GM10248 (cell line): ENCODE results near the gene KRTAP22-1.

Experiments
- CTCF ChIA-PET: fragments of 300-600 bp; sonication (Branson Sonifier 250); formaldehyde crosslinking; extraction: SDS; loops from one replicate; lab custom pipeline; 2021; ENCODE audit warnings: antibody characterized with exemption; lab: Yijun Ruan, JAX
- POLR2A ChIA-PET: fragments of 350-650 bp; sonication (Branson Sonifier 250); formaldehyde crosslinking; extraction: SDS; loops from one replicate; lab custom pipeline; 2020; ENCODE audit warnings: antibody characterized with exemption; lab: Yijun Ruan, JAX
- DNase-seq: peaks from one replicate; pipeline ENCODE4 v3.0.0; 2012; ENCODE audit errors: extremely low spot score
- CTCF ChIP-seq: IDR thresholded peaks from 2 replicates; pipeline ENCODE4 v1.5.1; 2012; ENCODE audit warnings: mild to moderate bottlenecking, low read depth; ENCODE audit errors: extremely low read depth, missing control alignments, control extremely low read depth

KRTAP22-1 gene

GRCh38 chr21:30638686-30639085 lies 37.8 kb downstream of the KRTAP22-1 start:
- CTCF ChIA-PET, result no interaction called here
- DNase-seq, result no peak
- POLR2A ChIA-PET, result no interaction called here
- no peak for TF ChIP-seq CTCF

GRCh38 chr21:30642564-30642963 lies 41.7 kb downstream of the KRTAP22-1 start, which contains the start of gene KRTAP20-3:
Gene KRTAP20-3, plus strand, starts transcription at chr21:30642864.
- no peak for DNase-seq
- CTCF ChIA-PET, result no interaction called here
- no peak for TF ChIP-seq CTCF
- POLR2A ChIA-PET, result no interaction called here

- no peak for TF ChIP-seq CTCF
- DNase-seq, result no peak
- ChIA-PET POLR2A (no interaction called here), CTCF (no interaction called here)
Observed at GRCh38 chr21:30646904-30647414, 46.1 kb downstream of the KRTAP22-1 start.
